GM13976 (cell line): ENCODE measurements around the gene SLC25A51.
"Not testable (repeated sequence)": the region's sequence is repeated elsewhere in the genome, so short reads cannot be mapped to it uniquely, and the experiment has no call there.

Experiments used
- DNase-seq: peaks from one replicate; pipeline ENCODE4 v3.0.0; 2012; ENCODE audit warnings: low spot score
- in situ Hi-C: fragments of 300-500 bp; cut with MboI; formaldehyde crosslinking; loops from one replicate; pipeline ENCODE4 v1.12.0; 2022; ENCODE audit warnings: low sequenced_read_pairs, mixed read lengths, inconsistent platforms; ENCODE audit not compliant: unreplicated experiment
- TF ChIP-seq, protein P1 (sequence below): IDR thresholded peaks from 2 replicates; pipeline ENCODE4 v1.5.1; 2012; ENCODE audit warnings: borderline replicate concordance, mild to moderate bottlenecking; ENCODE audit not compliant: insufficient read depth; ENCODE audit errors: extremely low read depth, missing control alignments, control extremely low read depth

Gene SLC25A51

DNA sequence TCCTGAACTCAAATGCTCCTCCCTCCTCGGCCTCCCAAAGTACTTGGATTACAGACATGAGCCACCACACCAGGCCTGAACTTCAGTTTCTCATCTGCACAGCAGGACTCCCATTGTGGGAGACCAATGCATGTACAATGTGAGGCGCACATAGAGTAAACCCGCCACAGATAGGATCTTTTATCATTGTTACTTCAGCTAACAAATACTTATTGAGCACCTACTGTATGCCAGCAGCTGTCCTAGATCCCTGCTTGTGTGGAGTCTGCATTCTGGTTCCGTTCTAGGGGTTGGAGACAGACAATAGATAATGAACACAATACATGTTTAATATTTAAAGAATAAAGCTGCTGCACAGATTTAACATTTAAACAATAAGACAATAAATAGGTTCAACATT, 6.3 kb upstream of the SLC25A51 start:
- no peak for DNase-seq
- TF ChIP-seq, protein P1, sequence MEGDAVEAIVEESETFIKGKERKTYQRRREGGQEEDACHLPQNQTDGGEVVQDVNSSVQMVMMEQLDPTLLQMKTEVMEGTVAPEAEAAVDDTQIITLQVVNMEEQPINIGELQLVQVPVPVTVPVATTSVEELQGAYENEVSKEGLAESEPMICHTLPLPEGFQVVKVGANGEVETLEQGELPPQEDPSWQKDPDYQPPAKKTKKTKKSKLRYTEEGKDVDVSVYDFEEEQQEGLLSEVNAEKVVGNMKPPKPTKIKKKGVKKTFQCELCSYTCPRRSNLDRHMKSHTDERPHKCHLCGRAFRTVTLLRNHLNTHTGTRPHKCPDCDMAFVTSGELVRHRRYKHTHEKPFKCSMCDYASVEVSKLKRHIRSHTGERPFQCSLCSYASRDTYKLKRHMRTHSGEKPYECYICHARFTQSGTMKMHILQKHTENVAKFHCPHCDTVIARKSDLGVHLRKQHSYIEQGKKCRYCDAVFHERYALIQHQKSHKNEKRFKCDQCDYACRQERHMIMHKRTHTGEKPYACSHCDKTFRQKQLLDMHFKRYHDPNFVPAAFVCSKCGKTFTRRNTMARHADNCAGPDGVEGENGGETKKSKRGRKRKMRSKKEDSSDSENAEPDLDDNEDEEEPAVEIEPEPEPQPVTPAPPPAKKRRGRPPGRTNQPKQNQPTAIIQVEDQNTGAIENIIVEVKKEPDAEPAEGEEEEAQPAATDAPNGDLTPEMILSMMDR, result no peak
- in situ Hi-C loops, result loop anchor here (5.0 to 10.0 kb wide), 2 partner anchors 162 to 255 kb away; no protein-coding TSS in a partner anchor

DNA sequence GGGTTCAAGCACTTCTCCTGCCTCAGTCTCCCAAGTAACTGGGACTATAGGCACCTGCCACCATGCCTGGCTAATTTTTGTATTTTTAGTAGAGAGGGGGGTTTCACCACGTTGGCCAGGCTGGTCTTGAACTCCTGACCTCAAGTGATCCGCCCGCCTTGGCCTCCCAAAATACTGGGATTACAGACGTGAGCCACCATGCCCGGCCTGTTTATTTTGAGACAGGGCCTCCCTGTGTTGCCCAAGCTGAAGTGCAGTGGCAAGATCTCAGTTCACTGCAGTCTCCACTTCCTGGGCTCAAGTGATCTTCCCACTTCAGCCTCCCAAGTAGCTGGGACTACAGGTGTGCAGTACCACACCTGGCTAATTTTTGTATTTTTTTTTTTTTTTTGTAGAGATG, 5.9 kb upstream of the SLC25A51 start:
- in situ Hi-C loops, result loop anchor here (5.0 to 10.0 kb wide), 3 partner anchors 162 to 455 kb away; no protein-coding TSS in a partner anchor
- not testable (repeated sequence) for DNase-seq

DNA sequence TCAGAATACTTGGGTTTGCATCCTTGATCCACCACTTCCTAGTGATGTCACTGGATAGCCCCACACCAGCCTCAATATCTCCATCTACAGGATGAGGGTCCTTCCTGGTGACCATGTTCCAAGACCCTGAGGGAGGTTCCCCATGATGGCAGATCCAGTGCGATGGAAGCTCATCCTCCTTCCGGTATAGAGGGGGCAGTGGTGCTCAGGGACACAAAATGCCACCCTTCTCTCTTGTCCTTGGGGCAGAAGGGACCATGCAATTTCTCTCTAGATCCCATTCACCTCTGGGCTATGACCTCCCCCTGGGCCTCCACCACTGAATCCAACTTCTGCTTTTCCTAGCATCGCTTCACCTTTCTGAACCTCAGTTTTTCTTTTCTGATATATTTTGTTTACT, 5.4 kb upstream of the SLC25A51 start:
- DNase-seq, result no peak
- in situ Hi-C loops, result loop anchor here (10.0 kb wide), 1 partner anchor 455 kb away; no protein-coding TSS in a partner anchor
- TF ChIP-seq, protein P1, result no peak

DNA sequence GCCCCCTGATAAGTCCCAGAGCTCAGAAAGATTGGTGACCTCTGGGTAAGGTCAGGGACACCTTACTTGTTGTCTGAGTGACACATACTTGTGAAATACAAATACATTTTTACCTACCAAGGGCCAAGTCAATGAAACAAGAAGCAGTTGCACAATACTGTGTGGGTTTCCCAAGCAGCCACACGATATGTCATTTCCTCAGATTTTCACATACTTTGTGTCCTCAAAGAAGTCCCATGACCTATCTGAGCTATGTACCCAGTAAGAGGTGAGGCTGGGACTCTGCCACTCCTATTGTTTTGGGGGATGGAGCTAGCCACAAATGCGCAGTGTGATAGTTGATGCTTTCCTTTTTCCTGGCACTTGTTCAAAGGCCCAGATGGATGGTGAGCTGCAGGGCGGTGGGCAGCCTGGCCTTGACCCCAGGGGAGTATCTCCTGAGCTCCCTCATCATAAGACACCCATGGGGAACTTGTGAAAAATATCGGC, 4.8 kb upstream of the SLC25A51 start:
- no peak for DNase-seq
- in situ Hi-C loops, result loop anchor here (10.0 kb wide), 1 partner anchor 456 kb away; no protein-coding TSS in a partner anchor

DNA sequence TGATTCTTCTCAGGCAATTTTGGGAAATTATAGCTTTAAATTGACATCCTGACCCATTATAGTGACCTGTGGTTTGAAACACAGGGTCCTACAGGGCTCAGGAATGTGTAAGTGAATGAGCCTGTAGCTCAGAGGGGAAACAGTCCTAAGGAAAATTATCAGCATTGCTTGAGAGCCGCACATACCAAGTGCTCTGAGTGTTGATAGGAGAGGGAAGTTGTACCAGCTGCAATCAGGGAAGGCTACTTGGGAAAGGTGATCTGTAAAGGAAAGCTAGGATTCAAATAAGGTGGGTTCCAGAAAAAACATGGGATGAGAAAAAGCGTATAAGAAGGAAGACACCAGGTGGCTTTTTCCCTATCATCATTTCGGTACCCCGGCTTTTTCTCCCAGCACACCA, 4.4 kb upstream of the SLC25A51 start:
- TF ChIP-seq, protein P1, result no peak
- in situ Hi-C loops, result loop anchor here (10.0 kb wide), 1 partner anchor 457 kb away; no protein-coding TSS in a partner anchor
- DNase-seq, result no peak

More for the DNA sequence above, 4.8 kb upstream of the SLC25A51 start:
- TF ChIP-seq, protein P1, result no peak

DNA sequence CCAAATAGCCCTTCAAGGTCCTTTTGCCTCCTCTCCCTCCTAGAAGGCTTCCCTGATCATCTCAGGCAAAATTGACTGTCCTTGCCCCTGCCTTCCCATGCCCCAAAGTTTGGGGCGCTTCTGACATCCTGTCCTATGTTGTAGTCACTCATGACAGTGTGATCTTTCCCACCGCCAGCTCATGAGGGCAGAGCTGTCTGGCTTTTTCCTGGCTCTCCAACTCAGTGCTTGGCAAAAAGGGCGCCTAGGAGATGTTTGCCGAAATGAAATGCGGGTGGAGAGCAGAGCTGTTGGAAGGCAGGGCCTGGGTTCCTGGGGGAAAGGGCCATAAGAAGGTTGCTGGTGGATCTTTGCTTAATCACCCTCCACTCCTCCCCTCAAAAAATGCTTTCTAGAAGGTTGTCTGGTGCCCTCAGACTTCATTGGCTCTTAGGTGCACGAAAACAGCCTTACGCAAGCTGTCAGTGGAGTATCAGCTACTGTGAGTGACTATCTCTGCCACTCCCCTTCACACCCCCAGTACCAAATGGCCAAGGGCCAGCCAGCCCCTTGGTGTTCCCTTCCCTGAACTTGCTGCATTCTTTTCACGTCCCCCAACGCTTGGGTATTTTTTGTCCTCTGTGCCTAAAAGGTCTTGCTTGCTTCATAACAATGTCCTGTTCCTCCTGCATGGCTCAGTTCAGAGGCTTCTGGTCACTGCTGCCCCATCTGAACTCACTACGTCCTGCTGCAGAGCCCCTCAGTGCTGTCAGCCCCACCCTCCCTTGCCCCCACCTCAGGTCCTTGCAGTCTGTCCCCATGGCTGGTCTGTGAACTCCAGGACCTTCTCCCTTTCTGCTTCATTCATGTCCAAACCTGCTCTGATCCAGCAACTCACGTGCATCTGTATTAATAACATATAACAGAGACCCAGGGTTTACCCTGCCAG, 2.6 kb upstream of the SLC25A51 start:
- no peak for DNase-seq
- in situ Hi-C loops, result loop anchor here (10.0 kb wide), 1 partner anchor 458 kb away; no protein-coding TSS in a partner anchor
- TF ChIP-seq, protein P1, result no peak

DNA sequence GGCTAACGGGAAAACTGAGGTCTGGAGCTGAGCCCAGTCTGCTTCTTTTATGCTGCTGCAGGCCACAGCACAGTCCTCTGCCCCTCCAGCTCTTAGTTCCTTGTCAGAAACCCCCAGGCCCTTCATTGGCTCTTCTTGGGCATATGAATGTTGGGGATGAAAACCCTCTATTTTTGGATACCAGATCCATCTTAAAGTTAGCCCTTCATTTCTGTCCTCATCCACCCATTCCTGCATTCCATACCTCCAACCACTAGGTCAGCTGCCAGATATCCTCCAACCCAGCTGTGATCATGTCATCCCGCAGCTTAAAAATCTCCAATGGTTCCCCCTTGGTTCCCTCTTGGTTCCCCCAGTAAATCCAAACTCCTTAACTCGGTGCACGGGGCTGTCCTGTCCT, 1.8 kb upstream of the SLC25A51 start:
- DNase-seq, result no peak
- TF ChIP-seq, protein P1, result no peak
- in situ Hi-C loops, result loop anchor here (10.0 kb wide), 1 partner anchor 459 kb away; no protein-coding TSS in a partner anchor
